ENCODE results near the gene PLEKHH1. TPM values are rescaled to one million over a fixed set of nuclear protein-coding genes. Genes with fewer than 3 reads are reported as not detected.

Gene PLEKHH1
- total and polyA plus RNA-seq, 9 of the 15 experiments (the other 6 are each of a cell fraction or from before 2014, with no cell fraction given), result 0.76 to 5.9 (median 2.9) TPM

DNA sequence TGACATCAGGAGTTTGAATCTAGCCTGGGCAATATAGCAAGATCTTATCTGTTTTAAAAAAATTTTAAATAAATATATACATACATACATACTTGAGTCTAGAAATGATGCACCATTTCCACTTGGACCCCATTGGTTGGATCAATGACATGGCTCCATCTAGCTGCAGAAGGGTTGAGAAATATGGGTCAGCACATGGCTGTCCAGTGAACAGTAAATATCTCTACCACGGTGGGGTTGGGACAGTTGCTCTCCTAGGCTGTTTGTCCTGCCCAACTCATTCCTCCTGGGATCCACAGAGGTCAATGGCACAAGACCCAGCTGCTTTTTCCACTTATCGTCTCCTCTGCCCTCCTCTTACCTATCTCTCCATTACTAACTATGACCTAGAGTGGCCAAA, 23.6 kb downstream of the PLEKHH1 start:
- Histone ChIP-seq H2AFZ (ENCODE audit: low read depth, low read length) (no peak overlapping the region), H3K79me2 (ENCODE audit: control insufficient read depth, insufficient read depth, low read length) (no peaks in the 10 kb centered on the region), H3K9me3 (replicated peaks; ENCODE audit: control insufficient read depth, insufficient read depth, low read depth, low read length) (no peaks in the 10 kb centered on the region), H3K4me1 (replicated peaks in 1 of 2; ENCODE audit: control insufficient read depth in 2 of 2, insufficient read depth in 2 of 2, low read length in 2 of 2) (no peaks in the 10 kb centered on the region), H3K9me1 (ENCODE audit: control insufficient read depth, insufficient read depth, low read length) (no peaks in the 10 kb centered on the region), H3K4me2 (ENCODE audit: insufficient read depth, low read length) (no peak overlapping the region), H3K36me3 (ENCODE audit: control insufficient read depth, insufficient read depth, low read length) (no peaks in the 10 kb centered on the region; the same call in 2 of the 3 replicates), H3K27ac (ENCODE audit: extremely low read depth, low read depth, low read length) (no peak overlapping the region), H4K20me1 (replicated peaks; ENCODE audit: control insufficient read depth, insufficient read depth, low read length) (no peaks in the 10 kb centered on the region), H3K4me3 (no peak overlapping the region), H3K27me3 (ENCODE audit: control insufficient read depth in 2 of 2, insufficient read depth in 2 of 2, low read length in 2 of 2) (no peaks in the 10 kb centered on the region), H3K9ac (ENCODE audit: insufficient read depth in 1 of 2, low read depth in 2 of 2, low read length in 2 of 2) (no peak overlapping the region)
- ATAC-seq (peak; percentile 49; the same call in 1 of the 3 replicates), DNase-seq (ENCODE audit: extremely low read depth in 1 of 4, low spot score in 3 of 4) (peak in 1 of 4 experiments; percentile 15), FAIRE-seq (no peak)
- CTCF ChIA-PET (ENCODE audit: low intra/inter-chr PET ratio), result interaction anchor here (0.5 kb wide), 1 partner anchor 210 kb away, joined by 3 read pairs; no protein-coding TSS in a partner anchor
- TF ChIP-seq TBL1XR1 (IDR thresholded peaks at IDR 0.05; ENCODE audit: low read length in 2 of 2) (no peak), SUPT5H (IDR thresholded peaks at IDR 0.05) (no peak), L3MBTL2 (IDR thresholded peaks at IDR 0.05) (no peak), GATA2 (CRISPR knock-in tag; IDR thresholded peaks at IDR 0.05) (no peak), ZBED1 (IDR thresholded peaks at IDR 0.05) (no peak), MAFG (tag; conservative IDR thresholded peaks at IDR 0.05) (no peak), PTBP1 (IDR thresholded peaks at IDR 0.05; ENCODE audit: low read depth, low read length) (no peak), FOXK1 (CRISPR knock-in tag; IDR thresholded peaks at IDR 0.05; ENCODE audit: borderline replicate concordance) (no peak), RAD21 (CRISPR knock-in tag; conservative IDR thresholded peaks at IDR 0.05 in 1 of 2, IDR thresholded peaks at IDR 0.05 in 1 of 2) (peak in 1 of 2 experiments; percentile 27; a peak in 2 of 4 replicates), RFX1 (IDR thresholded peaks at IDR 0.05) (no peak), HDAC1 (IDR thresholded peaks at IDR 0.05) (no peak)
- TF ChIP-seq, protein P1, sequence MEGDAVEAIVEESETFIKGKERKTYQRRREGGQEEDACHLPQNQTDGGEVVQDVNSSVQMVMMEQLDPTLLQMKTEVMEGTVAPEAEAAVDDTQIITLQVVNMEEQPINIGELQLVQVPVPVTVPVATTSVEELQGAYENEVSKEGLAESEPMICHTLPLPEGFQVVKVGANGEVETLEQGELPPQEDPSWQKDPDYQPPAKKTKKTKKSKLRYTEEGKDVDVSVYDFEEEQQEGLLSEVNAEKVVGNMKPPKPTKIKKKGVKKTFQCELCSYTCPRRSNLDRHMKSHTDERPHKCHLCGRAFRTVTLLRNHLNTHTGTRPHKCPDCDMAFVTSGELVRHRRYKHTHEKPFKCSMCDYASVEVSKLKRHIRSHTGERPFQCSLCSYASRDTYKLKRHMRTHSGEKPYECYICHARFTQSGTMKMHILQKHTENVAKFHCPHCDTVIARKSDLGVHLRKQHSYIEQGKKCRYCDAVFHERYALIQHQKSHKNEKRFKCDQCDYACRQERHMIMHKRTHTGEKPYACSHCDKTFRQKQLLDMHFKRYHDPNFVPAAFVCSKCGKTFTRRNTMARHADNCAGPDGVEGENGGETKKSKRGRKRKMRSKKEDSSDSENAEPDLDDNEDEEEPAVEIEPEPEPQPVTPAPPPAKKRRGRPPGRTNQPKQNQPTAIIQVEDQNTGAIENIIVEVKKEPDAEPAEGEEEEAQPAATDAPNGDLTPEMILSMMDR (IDR thresholded peaks at IDR 0.05 in 2 of 3, conservative IDR thresholded peaks at IDR 0.05 in 1 of 3; ENCODE audit: insufficient read depth in 2 of 3, low read depth in 1 of 3, low read length in 3 of 3), result 0 out of 6 replicates have a peak, but pooled peaks of 1 of the 3 experiments have one; percentile 10
- TF ChIP-seq, protein P2, sequence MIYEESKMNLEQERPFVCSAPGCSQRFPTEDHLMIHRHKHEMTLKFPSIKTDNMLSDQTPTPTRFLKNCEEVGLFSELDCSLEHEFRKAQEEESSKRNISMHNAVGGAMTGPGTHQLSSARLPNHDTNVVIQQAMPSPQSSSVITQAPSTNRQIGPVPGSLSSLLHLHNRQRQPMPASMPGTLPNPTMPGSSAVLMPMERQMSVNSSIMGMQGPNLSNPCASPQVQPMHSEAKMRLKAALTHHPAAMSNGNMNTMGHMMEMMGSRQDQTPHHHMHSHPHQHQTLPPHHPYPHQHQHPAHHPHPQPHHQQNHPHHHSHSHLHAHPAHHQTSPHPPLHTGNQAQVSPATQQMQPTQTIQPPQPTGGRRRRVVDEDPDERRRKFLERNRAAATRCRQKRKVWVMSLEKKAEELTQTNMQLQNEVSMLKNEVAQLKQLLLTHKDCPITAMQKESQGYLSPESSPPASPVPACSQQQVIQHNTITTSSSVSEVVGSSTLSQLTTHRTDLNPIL (CRISPR knock-in tag; IDR thresholded peaks at IDR 0.05), result no peak
- BruUV-seq (replicated peaks), result no TSS peak
- in situ Hi-C loops (cut with MboI), result no loop called here
- intact Hi-C loops (cut with micrococcal nuclease), result loop anchor here (1.0 kb wide), 1 partner anchor 30 kb away; no protein-coding TSS in a partner anchor
- POLR2A ChIA-PET, result interaction anchor here (1.1 to 1.5 kb wide), 2 partner anchors 13 to 15 kb away, joined by 3 to 10 read pairs; no protein-coding TSS in a partner anchor
- 18% methylated on average over 2 of the region's 2 CpGs for WGBS (ENCODE audit: insufficient coverage, low coverage, missing lambda C conversion rate)

Measured in K562 (cell line).